Measurements from ENCODE around the gene MAP3K5. TPM values are rescaled to one million over a fixed set of nuclear protein-coding genes. Genes with fewer than 3 reads are reported as not detected.

Gene MAP3K5
- total RNA-seq, 1 experiment from 2014 or later = 2.1 TPM

- H3K27me3 ChIP-seq (replicated peaks; ENCODE audit: control insufficient read depth, insufficient read depth, low read length) = no peaks in the 10 kb centered on the region
- no peaks in the 10 kb centered on the region for H3K4me1 Mint-ChIP-seq (ENCODE audit: low read depth, unreplicated experiment)
- H3K27me3 Mint-ChIP-seq (ENCODE audit: insufficient read depth, unreplicated experiment) = no peaks in the 10 kb centered on the region
- H3K4me3 ChIP-seq (ENCODE audit: low read depth, low read length) = no peak overlapping the region
- H3K36me3 ChIP-seq (ENCODE audit: control insufficient read depth, insufficient read depth, low read length) = no peaks in the 10 kb centered on the region
- H3K27ac Mint-ChIP-seq (ENCODE audit: unreplicated experiment) = no peak overlapping the region
- no peaks in the 10 kb centered on the region for H3K9me3 ChIP-seq
- CTCF ChIA-PET = no interaction called here
- no peak for TF ChIP-seq CTCF (IDR thresholded peaks at IDR 0.05; ENCODE audit: insufficient read depth in 1 of 2, low read depth in 1 of 2, low read length in 1 of 2, severe bottlenecking in 1 of 2, unreplicated experiment in 1 of 2)
- H3K36me3 Mint-ChIP-seq (ENCODE audit: insufficient read depth, unreplicated experiment) = peaks cover 14% of the 10 kb centered on the region
- no peaks in the 10 kb centered on the region for H3K9me3 Mint-ChIP-seq (ENCODE audit: unreplicated experiment)
- intact Hi-C loops (cut with micrococcal nuclease; ENCODE audit: unreplicated experiment) = no loop called here
- DNase-seq = no peak
- POLR2A ChIA-PET = no interaction called here
- H3K4me1 ChIP-seq = peaks cover 11% of the 10 kb centered on the region; the same call in 1 of the 2 replicates
- H3K4me3 Mint-ChIP-seq (ENCODE audit: unreplicated experiment) = no peak overlapping the region
- no TSS peak for BruUV-seq (replicated peaks)
These were observed 283.4 kb downstream of the MAP3K5 start for GRCh38 chr6:136508725-136509392.

Other genes with a start within 250 kb of the MAP3K5 start
- gene MAP7, start 242.1 kb downstream of the MAP3K5 start, total RNA-seq (2022) = 55.3 and 57.4 TPM in 2 replicates
- 6.1 and 6.4 TPM in 2 replicates for gene PEX7, start 30.1 kb upstream of the MAP3K5 start, total RNA-seq (2022)
- gene SLC35D3, start 129.8 kb upstream of the MAP3K5 start, total RNA-seq (2022) = 1.4 and 2.3 TPM in 2 replicates